SK-N-SH (cell line): ENCODE measurements around the gene SRPK1.

ENCODE experiments used
- CHD2 ChIP-seq: fragments of 150-350 bp; IDR thresholded peaks from 2 replicates; pipeline ENCODE4 v1.6.1; 2018; ENCODE audit warnings: low read length; ENCODE audit not compliant: partially characterized antibody
- EP300 ChIP-seq, 2 experiments: IDR thresholded peaks; 2 replicates each; pipeline versions ENCODE4 v1.4.0 to v1.6.1; 2012; ENCODE audit warnings: borderline replicate concordance in 1 of 2, low read depth in 1 of 2, low read length in 1 of 2
- FOSL2 ChIP-seq: IDR thresholded peaks from 2 replicates; pipeline ENCODE4 v1.4.0; 2012; ENCODE audit warnings: low read depth, mild to moderate bottlenecking, moderate library complexity, borderline replicate concordance
- FOXM1 ChIP-seq: IDR thresholded peaks from 2 replicates; pipeline ENCODE4 v1.4.0; 2012; ENCODE audit warnings: low read depth, mild to moderate bottlenecking
- MAX ChIP-seq: IDR thresholded peaks from 2 replicates; pipeline ENCODE4 v1.4.0; 2012; ENCODE audit warnings: low read depth
- REST ChIP-seq: IDR thresholded peaks from 2 replicates; pipeline ENCODE4 v1.6.1; 2012; ENCODE audit warnings: mild to moderate bottlenecking, low read depth, low read length, moderate library complexity
- RFX5 ChIP-seq: IDR thresholded peaks from 2 replicates; pipeline ENCODE4 v1.6.1; 2012; ENCODE audit warnings: mild to moderate bottlenecking, improper control_type of control experiment, low read length
- YY1 ChIP-seq: IDR thresholded peaks from 2 replicates; pipeline ENCODE4 v1.4.0; 2012; ENCODE audit warnings: low read depth, mild to moderate bottlenecking
- TF ChIP-seq, protein P1 (sequence below): fragments of 200-600 bp; sonication (generic); IDR thresholded peaks from 2 replicates; pipeline ENCODE4 v1.6.1; 2017; ENCODE audit warnings: antibody characterized with exemption, mild to moderate bottlenecking, moderate library complexity
- TF ChIP-seq, protein P2 (sequence below): IDR thresholded peaks from 2 replicates; pipeline ENCODE4 v1.4.0; 2012; ENCODE audit warnings: low read depth, borderline replicate concordance

DNA sequence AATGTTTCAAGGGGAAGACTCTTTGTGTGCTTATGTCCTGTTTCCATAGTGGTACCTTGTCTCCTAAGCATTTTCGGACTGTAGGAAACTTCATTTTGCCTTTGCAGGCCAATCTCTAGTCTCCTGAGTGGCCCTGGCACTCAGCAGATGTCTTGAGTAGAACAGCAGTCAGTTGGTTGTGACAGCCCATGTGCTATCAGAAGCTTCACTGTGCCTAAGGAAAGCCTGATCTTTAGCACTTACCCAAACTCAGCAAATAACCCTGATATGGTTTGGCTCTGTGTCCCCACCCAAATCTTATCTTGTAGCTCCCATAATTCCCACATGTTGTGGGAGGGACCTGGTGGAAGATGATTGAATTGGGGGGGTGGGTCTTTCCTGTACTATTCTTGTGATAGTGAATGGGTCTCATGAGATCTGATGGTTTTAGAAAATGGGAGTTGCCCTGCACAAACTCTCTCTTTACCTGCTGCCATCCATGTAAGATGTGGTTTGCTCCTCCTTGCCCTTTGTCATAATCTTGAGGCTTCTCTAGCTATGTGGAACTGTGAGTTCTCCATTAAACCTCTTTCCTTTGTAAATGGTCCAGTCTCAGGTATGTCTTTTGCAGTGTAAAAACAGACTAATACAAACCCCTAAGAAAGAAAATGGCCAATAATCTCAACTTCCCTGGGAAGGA is 15.9 kb upstream of the SRPK1 start:
- TF ChIP-seq FOSL2 = no peak
- TF ChIP-seq REST = no peak
- TF ChIP-seq, protein P1, sequence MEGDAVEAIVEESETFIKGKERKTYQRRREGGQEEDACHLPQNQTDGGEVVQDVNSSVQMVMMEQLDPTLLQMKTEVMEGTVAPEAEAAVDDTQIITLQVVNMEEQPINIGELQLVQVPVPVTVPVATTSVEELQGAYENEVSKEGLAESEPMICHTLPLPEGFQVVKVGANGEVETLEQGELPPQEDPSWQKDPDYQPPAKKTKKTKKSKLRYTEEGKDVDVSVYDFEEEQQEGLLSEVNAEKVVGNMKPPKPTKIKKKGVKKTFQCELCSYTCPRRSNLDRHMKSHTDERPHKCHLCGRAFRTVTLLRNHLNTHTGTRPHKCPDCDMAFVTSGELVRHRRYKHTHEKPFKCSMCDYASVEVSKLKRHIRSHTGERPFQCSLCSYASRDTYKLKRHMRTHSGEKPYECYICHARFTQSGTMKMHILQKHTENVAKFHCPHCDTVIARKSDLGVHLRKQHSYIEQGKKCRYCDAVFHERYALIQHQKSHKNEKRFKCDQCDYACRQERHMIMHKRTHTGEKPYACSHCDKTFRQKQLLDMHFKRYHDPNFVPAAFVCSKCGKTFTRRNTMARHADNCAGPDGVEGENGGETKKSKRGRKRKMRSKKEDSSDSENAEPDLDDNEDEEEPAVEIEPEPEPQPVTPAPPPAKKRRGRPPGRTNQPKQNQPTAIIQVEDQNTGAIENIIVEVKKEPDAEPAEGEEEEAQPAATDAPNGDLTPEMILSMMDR = no peak
- TF ChIP-seq CHD2 = no peak
- no peak for TF ChIP-seq EP300 (IDR thresholded peaks at IDR 0.05; ENCODE audit: borderline replicate concordance in 1 of 2, low read depth in 1 of 2, low read length in 1 of 2)
- no peak for TF ChIP-seq MAX
- TF ChIP-seq, protein P2, sequence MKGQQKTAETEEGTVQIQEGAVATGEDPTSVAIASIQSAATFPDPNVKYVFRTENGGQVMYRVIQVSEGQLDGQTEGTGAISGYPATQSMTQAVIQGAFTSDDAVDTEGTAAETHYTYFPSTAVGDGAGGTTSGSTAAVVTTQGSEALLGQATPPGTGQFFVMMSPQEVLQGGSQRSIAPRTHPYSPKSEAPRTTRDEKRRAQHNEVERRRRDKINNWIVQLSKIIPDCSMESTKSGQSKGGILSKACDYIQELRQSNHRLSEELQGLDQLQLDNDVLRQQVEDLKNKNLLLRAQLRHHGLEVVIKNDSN = no peak
- TF ChIP-seq FOXM1 = no peak
- TF ChIP-seq RFX5 = no peak
- no peak for TF ChIP-seq YY1
